HepG2 (cell line): ENCODE results near the gene SIVA1. TPM values are rescaled to one million over a fixed set of nuclear protein-coding genes. Genes with fewer than 3 reads are reported as not detected.

Experiments
- ATAC-seq: fragments of 200-7000 bp; cut with Tn5 transposase; 3 replicates; pipeline ENCODE4 v1.9.1; 2020; ENCODE audit warnings: mild to moderate bottlenecking, moderate library complexity
- BruUV-seq: library from RNA; stranded (reverse); fragments of 400-500 nt; replicated peaks from 2 replicates; lab custom pipeline; 2021; lab: Mats Ljungman, UMichigan
- CTCF ChIA-PET: fragments of 300-600 bp; formaldehyde crosslinking; extraction: SDS; loops from one replicate; lab custom pipeline; 2021; ENCODE audit warnings: low total read pairs, inconsistent platforms, low intra/inter-chr PET ratio; lab: Yijun Ruan, JAX
- POLR2A ChIA-PET: fragments of 350-600 bp; sonication (Branson Sonifier 250); formaldehyde crosslinking; loops from one replicate; lab custom pipeline; 2020; ENCODE audit warnings: antibody characterized with exemption, inconsistent platforms; lab: Yijun Ruan, JAX
- DNase-seq: peaks from one replicate; pipeline ENCODE4 v3.0.0-alpha.2; 2015; ENCODE audit warnings: low spot score
- FAIRE-seq: peaks from 3 replicates; lab custom pipeline; 2011; peaks lifted over from hg19 to GRCh38; lab: Jason Lieb, UNC
- H2AFZ ChIP-seq: one replicate; pipeline ENCODE4 v1.6.1; 2011; ENCODE audit warnings: low read length, inconsistent platforms
- H3K27ac ChIP-seq: fragments of 300-600 bp; 3 replicates; pipeline ENCODE4 v1.8.0; 2011; ENCODE audit warnings: mixed run types, mild to moderate bottlenecking, mixed read lengths, low read length, inconsistent platforms; ENCODE audit not compliant: insufficient read depth; ENCODE audit errors: extremely low read length
- H3K27me3 ChIP-seq, 2 experiments: fragments of 200-600 bp in 1 of 2; 2 replicates in 1 of 2; 3 replicates in 1 of 2; pipeline versions ENCODE4 v1.6.0 to v1.8.0; 2011; ENCODE audit warnings: low read length in 2 of 2, mild to moderate bottlenecking in 2 of 2, moderate library complexity in 2 of 2, inconsistent platforms in 1 of 2; ENCODE audit not compliant: insufficient read depth in 2 of 2, control insufficient read depth in 1 of 2
- H3K36me3 ChIP-seq, 2 experiments: fragments of 200-600 bp in 1 of 2; replicated peaks in 1 of 2; 2 replicates in 1 of 2; 3 replicates in 1 of 2; pipeline versions ENCODE4 v1.5.1 to v1.8.0; 2011; ENCODE audit warnings: low read length in 2 of 2, inconsistent platforms in 1 of 2; ENCODE audit not compliant: insufficient read depth in 2 of 2, control insufficient read depth in 1 of 2
- H3K4me1 ChIP-seq: 2 replicates; pipeline ENCODE4 v1.5.1; 2012; ENCODE audit warnings: low read length, inconsistent platforms; ENCODE audit not compliant: insufficient read depth
- H3K4me2 ChIP-seq: 2 replicates; pipeline ENCODE4 v1.6.0; 2011; ENCODE audit warnings: low read depth, low read length, inconsistent platforms
- H3K4me3 ChIP-seq, 3 experiments: fragments of 200-600 bp in 1 of 3; sonication (generic), shearing (Covaris generic) in 1 of 3; replicated peaks in 1 of 3; 2 replicates each; pipeline ENCODE4 v1.5.1; 2011 to 2016; ENCODE audit warnings: low read length in 3 of 3, inconsistent platforms in 2 of 3, low read depth in 2 of 3, mild to moderate bottlenecking in 2 of 3, control low read depth in 1 of 3, mixed read lengths in 1 of 3; ENCODE audit not compliant: insufficient read depth in 1 of 3
- H3K79me2 ChIP-seq: one replicate; pipeline ENCODE4 v1.6.1; 2011; ENCODE audit warnings: low read length, inconsistent platforms; ENCODE audit not compliant: insufficient read depth
- H3K9ac ChIP-seq: 2 replicates; pipeline ENCODE4 v1.6.0; 2011; ENCODE audit warnings: mild to moderate bottlenecking, low read depth, low read length, inconsistent platforms; ENCODE audit not compliant: insufficient read depth
- H3K9me3 ChIP-seq: 2 replicates; pipeline ENCODE4 v1.5.1; 2012; ENCODE audit warnings: mild to moderate bottlenecking, low read length
- H4K20me1 ChIP-seq: 2 replicates; pipeline ENCODE4 v1.6.0; 2011; ENCODE audit warnings: inconsistent platforms, mild to moderate bottlenecking, low read length, moderate library complexity; ENCODE audit not compliant: insufficient read depth
- CEBPZ ChIP-seq: IDR thresholded peaks from 2 replicates; pipeline ENCODE4 v1.6.1; 2012; ENCODE audit warnings: low read length, improper control_type of control experiment
- GLI4 ChIP-seq: sonication (generic); formaldehyde crosslinking; IDR thresholded peaks from 2 replicates; pipeline ENCODE4 v1.5.1; 2020; ENCODE audit warnings: missing genetic modification reagents, mild to moderate bottlenecking, moderate library complexity, borderline replicate concordance
- KLF12 ChIP-seq: sonication (generic); formaldehyde crosslinking; IDR thresholded peaks from 2 replicates; pipeline ENCODE4 v1.4.0; 2020; ENCODE audit warnings: missing genetic modification reagents, borderline replicate concordance
- KLF6 ChIP-seq: IDR thresholded peaks from 2 replicates; pipeline ENCODE4 v1.8.0; 2016; ENCODE audit warnings: missing biosample characterization, missing genetic modification reagents
- RELA ChIP-seq: sonication (generic); formaldehyde crosslinking; IDR thresholded peaks from 2 replicates; pipeline ENCODE4 v1.4.0; 2020; ENCODE audit warnings: missing genetic modification reagents
- SMAD9 ChIP-seq: sonication (generic); formaldehyde crosslinking; IDR thresholded peaks from 2 replicates; pipeline ENCODE4 v1.5.1; 2020; ENCODE audit warnings: mild to moderate bottlenecking, missing genetic modification reagents
- TSC22D2 ChIP-seq: sonication (generic); formaldehyde crosslinking; IDR thresholded peaks from 2 replicates; pipeline ENCODE4 v1.5.1; 2020; ENCODE audit warnings: missing genetic modification reagents, mild to moderate bottlenecking, borderline replicate concordance
- ZNF10 ChIP-seq: sonication (generic); formaldehyde crosslinking; IDR thresholded peaks from 2 replicates; pipeline ENCODE4 v1.4.0; 2020; ENCODE audit warnings: mild to moderate bottlenecking, low read depth, missing genetic modification reagents, borderline replicate concordance
- ZNF275 ChIP-seq: sonication (generic); formaldehyde crosslinking; IDR thresholded peaks from 2 replicates; pipeline ENCODE4 v1.8.0; 2022; ENCODE audit warnings: missing genetic modification reagents, mild to moderate bottlenecking, inconsistent platforms, borderline replicate concordance
- ZNF605 ChIP-seq: sonication (generic); formaldehyde crosslinking; IDR thresholded peaks from 2 replicates; pipeline ENCODE4 v1.8.0; 2022; ENCODE audit warnings: mild to moderate bottlenecking, missing genetic modification reagents
- ZNF724P ChIP-seq: sonication (generic); formaldehyde crosslinking; IDR thresholded peaks from 2 replicates; pipeline ENCODE4 v1.8.0; 2022; ENCODE audit warnings: missing genetic modification reagents, borderline replicate concordance
- ZNF746 ChIP-seq: sonication (generic); formaldehyde crosslinking; IDR thresholded peaks from 2 replicates; pipeline ENCODE4 v1.8.0; 2022; ENCODE audit warnings: mild to moderate bottlenecking, missing genetic modification reagents
- ZNF768 ChIP-seq: sonication (generic); formaldehyde crosslinking; IDR thresholded peaks from 2 replicates; pipeline ENCODE4 v1.4.0; 2020; ENCODE audit warnings: missing genetic modification reagents
- ZNF788 ChIP-seq: sonication (generic); formaldehyde crosslinking; IDR thresholded peaks from 2 replicates; pipeline ENCODE4 v1.5.0; 2020; ENCODE audit warnings: mild to moderate bottlenecking, missing genetic modification reagents, borderline replicate concordance
- WGBS: methylation state at CpG from one replicate; pipeline ENCODE4 v1.1.6; 2017; ENCODE audit warnings: low lambda C conversion rate; 5-methylcytosine and 5-hydroxymethylcytosine counted together
- in situ Hi-C: cut with HindIII; loops from 2 replicates; pipeline ENCODE4 v1.10.0; 2017; ENCODE audit warnings: low pct_unique_long_range_greater_than_20kb; ENCODE audit not compliant: extremely low pct_ligation_motif_present
- intact Hi-C: fragments of 100-400 bp; cut with micrococcal nuclease; formaldehyde crosslinking; loops from one replicate; pipeline ENCODE4 v1.10.0; 2022; ENCODE audit not compliant: unreplicated experiment
- polyA plus RNA-seq, 8 experiments: library from polyadenylated mRNA; depleted of rRNA in 3 of 8; stranded (reverse) in 7 of 8; unstranded in 1 of 8; fragments of >200 nt; fragmentation: Illumina TruSeq in 4 of 8; extraction: Trizol in 4 of 8; gene quantifications; 2 replicates each; pipeline versions ENCODE4 v1.2.1 to v1.2.3, GENCODE V29; 2011 to 2016; ENCODE audit warnings: low read depth in 4 of 8, missing spikeins in 1 of 8, mixed read lengths in 1 of 8; ENCODE audit not compliant: insufficient read depth in 1 of 8
- total RNA-seq, 5 experiments: library from RNA; depleted of rRNA; stranded (reverse); fragments of >200 nt; fragmentation: Illumina TruSeq; extraction: Trizol; gene quantifications; 2 replicates each; pipeline ENCODE4 v1.2.3, GENCODE V29; 2016; ENCODE audit warnings: low read depth in 1 of 5

SIVA1 gene
- total and polyA plus RNA-seq, 2 of the 13 experiments (the other 11 are each of a cell fraction or from before 2014, with no cell fraction given), result 123 to 186 TPM

GRCh38 chr14:104768437-104769323, 15.7 kb downstream of the SIVA1 start:
- peaks cover 29% of the 10 kb centered on the region for H3K4me1 ChIP-seq
- intact Hi-C loops (loop anchor here (1.0 to 2.0 kb wide), 3 partner anchors 52 to 105 kb away; partner anchors contain the start of gene CEP170B), in situ Hi-C loops (loop anchor here (5.0 kb wide), 2 partner anchors 54 to 99 kb away; partner anchors contain the start of gene CEP170B)
- peaks cover 39% of the 10 kb centered on the region for H3K79me2 ChIP-seq
- peak overlapping the region; percentile 65 to 78 (median 67) for H3K4me3 ChIP-seq
- H3K27ac ChIP-seq, result peak overlapping the region; percentile 97
- ChIA-PET POLR2A (interaction anchor here (0.6 to 4.1 kb wide), 19 partner anchors 9 to 141 kb away, joined by 3 to 59 read pairs (median 4); partner anchors contain the start of genes ADSS1, AKT1, CEP170B and SIVA1), CTCF (interaction anchor here (1.2 to 2.5 kb wide), 4 partner anchors 29 to 102 kb away, joined by 3 to 15 read pairs (median 10); no protein-coding TSS in a partner anchor)
- peaks cover 17 to 27% of the 10 kb centered on the region in 2 experiments; a peak in 4 of 5 replicates for H3K36me3 ChIP-seq
- no peaks in the 10 kb centered on the region; a peak in 1 of 5 replicates for H3K27me3 ChIP-seq
- DNase-seq (peak; percentile 86), ATAC-seq (peak; percentile 79), FAIRE-seq (peak; percentile 8)
- H2AFZ ChIP-seq, result no peak overlapping the region
- no TSS peak for BruUV-seq
- WGBS, result 19% methylated on average over 6 of the region's 25 CpGs
- peaks cover 12% of the 10 kb centered on the region for H4K20me1 ChIP-seq
- peak overlapping the region; percentile 99 for H3K9ac ChIP-seq
- H3K4me2 ChIP-seq, result peak overlapping the region; percentile 93
- H3K9me3 ChIP-seq, result peaks cover 8% of the 10 kb centered on the region
- 0 out of 2 replicates have a peak, but pooled peaks have one; percentile 25 for TF ChIP-seq ZNF768
- TF ChIP-seq GLI4 (CRISPR knock-in tag), result no peak
- no peak for TF ChIP-seq ZNF605 (CRISPR knock-in tag)
- TF ChIP-seq ZNF788 (CRISPR knock-in tag), result peak; percentile 68; the same call in 1 of the 2 replicates
- no peak for TF ChIP-seq TSC22D2 (CRISPR knock-in tag)
- TF ChIP-seq ZNF275 (CRISPR knock-in tag), result peak; percentile 54; the same call in 1 of the 2 replicates
- TF ChIP-seq ZNF10 (CRISPR knock-in tag), result no peak
- no peak for TF ChIP-seq CEBPZ
- no peak for TF ChIP-seq SMAD9 (CRISPR knock-in tag)
- TF ChIP-seq KLF6, result no peak
- no peak; the same call in 1 of the 2 replicates for TF ChIP-seq RELA (CRISPR knock-in tag)
- no peak; the same call in 1 of the 2 replicates for TF ChIP-seq KLF12
- peak; percentile 76; the same call in 1 of the 2 replicates for TF ChIP-seq ZNF746 (CRISPR knock-in tag)
- TF ChIP-seq ZNF724P (CRISPR knock-in tag), result peak; percentile 94
